HG02798 (cell line): ENCODE measurements around the gene CLASP1.
A peak's percentile ranks its signal among the peaks of the same experiment; 100 is the strongest.
"Not testable (repeated sequence)": the region's sequence is repeated elsewhere in the genome, so short reads cannot be mapped to it uniquely, and the experiment has no call there.

Experiments used
- ATAC-seq: cut with Tn5 transposase; IDR thresholded peaks from one replicate; pipeline ENCODE4 v1.9.1; 2021; ENCODE audit warnings: mild to moderate bottlenecking; ENCODE audit not compliant: unreplicated experiment, poor library complexity

Gene CLASP1

DNA sequence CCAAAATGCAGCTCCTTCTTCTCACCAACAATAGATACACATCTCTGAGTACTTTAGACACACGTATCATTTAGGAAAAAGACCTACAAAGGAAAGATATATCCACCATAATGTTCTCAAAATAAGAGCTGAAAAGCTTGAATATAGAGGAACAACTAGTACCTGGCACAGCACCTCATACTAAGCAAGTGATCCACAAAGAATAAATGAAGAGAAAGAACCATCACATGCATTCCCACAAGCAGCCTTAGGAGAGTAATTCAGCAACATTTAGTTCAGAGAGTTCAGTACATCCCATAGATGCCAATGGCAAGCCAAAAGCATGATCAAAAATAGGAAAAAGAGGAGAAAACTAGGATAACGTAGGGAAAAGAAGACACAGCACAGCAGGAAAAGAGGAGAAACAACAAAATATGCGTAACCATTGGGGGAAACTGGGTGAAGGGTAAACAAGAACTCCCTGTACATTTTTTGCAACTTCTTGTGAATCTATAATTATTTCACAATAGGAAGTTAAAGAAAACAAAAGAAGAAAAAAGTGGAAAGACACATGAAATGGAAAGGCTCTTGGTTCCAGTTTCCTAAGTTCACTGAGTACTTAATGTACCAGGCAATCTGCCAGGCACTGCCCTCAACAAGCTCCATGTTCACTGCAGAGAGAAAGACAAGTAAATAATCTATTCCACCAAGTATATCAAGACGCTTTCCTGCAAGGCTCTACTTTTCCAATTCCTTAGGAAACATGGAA, 22.3 kb downstream of the CLASP1 start:
- ATAC-seq: no peak

DNA sequence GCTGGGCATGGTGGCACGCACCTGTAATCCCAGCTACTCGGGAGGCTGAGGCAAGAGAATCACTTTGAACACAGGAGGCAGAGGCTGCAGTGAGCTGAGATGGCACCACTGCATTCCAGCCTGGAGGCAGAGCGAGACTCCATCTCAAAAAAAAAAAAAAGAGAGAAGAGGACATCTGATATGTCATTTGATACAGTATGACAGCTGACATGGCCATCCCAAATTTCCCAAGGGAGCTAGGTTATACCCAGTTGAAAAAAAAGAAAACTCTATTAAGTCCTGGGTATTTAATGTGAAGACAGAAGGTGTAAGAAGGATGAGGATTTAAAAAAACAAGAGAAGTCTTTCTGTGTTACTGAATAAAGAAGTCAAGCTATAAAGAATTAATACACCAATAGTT, 23.3 kb downstream of the CLASP1 start:
- no peak for ATAC-seq

- ATAC-seq: no peak
Measured at GRCh38 chr2:121617042-121617599, 32.1 kb downstream of the CLASP1 start.

DNA sequence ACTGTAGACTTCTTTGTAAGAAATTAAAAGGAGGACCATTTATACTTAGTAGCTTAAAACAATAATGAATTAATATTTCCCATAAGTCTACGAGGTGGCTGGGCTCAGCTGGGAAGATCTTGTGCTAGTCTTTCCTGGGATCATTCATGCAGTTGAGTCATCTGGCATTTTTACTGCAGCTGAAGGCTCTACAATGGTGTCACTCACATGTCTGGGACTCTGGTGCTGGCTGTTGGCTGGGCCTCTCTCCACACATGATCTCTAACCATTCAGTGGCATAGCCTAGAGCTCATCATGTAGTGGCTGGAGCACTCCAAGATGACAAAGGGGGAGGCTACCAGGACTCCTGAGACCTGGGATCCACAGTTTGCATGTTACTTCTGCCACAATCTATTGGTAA, 35.5 kb downstream of the CLASP1 start:
- ATAC-seq: no peak

DNA sequence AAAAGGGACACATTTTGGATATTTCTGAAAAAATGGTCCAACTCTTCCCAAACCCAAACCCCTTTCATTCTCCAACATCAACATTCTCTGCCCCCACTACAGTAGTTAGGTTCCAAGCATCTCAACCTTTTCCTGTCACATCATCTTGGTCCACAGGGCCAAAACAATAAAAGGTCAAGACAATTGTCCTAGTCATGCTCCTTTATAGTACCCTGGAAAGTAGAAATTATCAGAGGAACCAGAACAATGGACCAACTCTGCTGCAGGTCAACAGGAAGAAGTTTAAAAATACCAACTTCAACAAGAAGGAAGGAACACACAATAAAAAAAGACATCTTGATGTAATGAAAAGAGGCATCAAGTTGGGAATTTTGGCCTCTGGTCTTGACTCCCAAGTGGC, 36.1 kb downstream of the CLASP1 start:
- no peak for ATAC-seq

DNA sequence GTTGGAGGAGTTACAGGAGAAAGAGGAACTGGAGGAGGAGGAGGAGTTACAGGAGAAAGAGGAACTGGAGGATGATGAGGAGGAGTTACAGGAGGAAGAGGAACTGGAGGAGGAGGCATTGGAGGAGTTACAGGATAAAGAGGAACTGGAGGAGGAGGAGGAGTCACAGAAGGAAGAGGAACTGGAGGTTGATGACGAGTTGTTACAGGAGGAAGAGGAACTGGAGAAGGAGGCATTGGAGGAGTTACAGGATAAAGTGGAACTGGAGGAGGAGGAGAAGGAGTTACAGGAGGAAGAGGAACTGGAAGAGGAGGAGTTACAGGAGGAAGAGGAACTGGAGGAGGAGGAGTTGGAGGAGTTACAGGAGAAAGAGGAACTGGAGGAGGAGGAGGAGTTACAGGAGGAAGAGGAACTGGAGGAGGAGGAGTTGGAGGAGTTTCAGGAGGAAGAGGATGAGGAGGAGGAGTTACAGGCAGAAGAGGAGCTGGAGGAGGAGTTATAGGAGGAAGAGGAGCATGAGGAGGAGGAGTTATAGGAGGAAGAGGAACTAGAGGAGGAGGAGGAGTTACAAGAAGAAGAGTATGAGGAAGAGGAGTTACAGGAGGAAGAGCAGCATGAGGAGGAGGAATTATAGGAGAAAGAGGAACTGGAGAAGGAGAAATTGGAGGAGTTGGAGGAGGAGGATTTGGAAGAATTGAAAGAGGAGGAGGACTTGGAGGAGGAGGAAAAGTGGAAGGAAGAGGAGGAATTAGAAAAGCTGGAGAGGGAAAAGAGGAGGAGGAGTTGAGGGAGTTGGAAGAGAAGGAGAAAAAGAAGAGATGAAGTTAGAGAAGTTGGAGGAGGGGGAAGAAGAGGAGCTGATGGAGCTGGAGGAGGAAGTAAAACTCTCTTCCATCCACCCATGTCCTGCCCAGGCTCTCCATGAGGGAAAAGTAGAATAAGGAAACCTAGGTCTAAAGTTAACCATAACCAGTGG, 37.2 kb downstream of the CLASP1 start:
- no peak for ATAC-seq

DNA sequence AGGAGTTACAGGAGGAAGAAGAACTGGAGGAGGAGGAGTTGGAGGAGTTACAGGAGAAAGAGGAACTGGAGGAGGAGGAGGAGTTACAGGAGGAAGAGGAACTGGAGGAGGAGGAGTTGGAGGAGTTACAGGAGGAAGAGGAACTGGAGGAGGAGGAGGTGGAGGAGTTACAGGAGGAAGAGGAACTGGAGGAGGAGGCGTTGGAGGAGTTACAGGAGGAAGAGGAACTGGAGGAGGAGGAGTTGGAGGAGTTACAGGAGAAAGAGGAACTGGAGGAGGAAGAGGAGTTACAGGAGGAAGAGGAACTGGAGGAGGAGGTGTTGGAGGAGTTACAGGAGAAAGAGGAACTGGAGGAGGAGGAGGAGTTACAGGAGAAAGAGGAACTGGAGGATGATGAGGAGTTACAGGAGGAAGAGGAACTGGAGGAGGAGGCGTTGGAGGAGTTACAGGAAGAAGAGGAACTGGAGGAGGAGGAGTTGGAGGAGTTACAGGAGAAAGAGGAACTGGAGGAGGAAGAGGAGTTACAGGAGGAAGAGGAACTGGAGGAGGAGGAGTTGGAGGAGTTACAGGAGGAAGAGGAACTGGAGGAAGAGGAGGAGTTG, 38.1 kb downstream of the CLASP1 start:
- not testable (repeated sequence) for ATAC-seq

DNA sequence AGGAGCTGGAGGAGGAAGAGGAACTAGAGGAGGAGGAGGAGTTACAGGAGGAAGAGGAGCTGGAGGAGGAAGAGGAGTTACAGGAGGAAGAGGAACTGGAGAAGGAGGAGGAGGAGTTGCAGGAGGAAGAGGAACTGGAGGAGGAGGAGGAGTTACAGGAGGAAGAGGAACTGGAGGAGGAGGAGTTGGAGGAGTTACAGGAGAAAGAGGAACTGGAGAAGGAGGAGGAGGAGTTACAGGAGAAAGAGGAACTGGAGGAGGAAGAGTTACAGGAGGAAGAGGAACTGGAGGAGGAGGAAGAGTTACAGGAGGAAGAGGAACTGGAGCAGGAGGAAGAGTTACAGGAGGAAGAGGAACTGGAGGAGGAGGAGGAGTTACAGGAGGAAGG, 38.8 kb downstream of the CLASP1 start:
- ATAC-seq: not testable (repeated sequence)

GRCh38 chr2:121608967-121609366, 40.3 kb downstream of the CLASP1 start:
- ATAC-seq: no peak

DNA sequence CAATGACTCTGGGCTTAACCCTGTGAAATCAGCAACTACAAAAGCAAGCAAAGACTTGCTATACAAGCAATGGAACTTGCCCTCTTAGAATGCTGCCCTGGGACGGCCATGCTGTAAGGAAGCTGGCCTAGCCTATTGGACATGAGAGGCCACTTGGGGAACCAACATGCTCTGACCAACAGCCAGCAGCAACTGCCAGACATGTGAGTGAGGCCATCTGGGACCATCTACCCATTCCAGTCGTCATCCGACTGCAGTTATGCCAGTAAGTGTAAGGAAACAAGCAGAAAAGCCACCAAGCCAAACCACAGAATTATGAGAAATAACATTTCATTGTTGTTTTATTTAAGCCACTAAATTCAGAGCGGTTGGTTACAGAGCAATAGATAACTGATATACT, 40.9 kb downstream of the CLASP1 start:
- no peak for ATAC-seq

GRCh38 chr2:121605820-121606733, 43.2 kb downstream of the CLASP1 start:
- no peak for ATAC-seq

DNA sequence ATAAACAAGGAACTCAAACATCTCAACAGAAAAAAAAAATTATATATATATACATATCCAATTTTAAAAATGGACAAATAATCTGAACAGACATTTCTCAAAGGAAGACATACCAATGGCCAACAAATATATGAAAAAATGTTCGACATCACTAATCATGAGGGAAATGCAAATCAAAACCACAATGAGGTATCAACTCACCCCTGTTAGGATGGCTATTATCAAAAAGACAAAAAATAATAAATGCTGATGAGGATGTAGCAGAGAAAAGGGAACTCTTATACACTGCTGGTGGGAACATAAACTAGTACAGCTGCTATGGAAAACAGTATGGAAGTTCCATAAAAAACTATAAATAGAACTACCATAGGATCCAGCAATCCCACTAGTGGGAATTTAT, 46.1 kb downstream of the CLASP1 start:
- ATAC-seq: no peak

- ATAC-seq: peak; percentile 60
Measured at GRCh38 chr2:121599963-121600651, 49.2 kb downstream of the CLASP1 start.

DNA sequence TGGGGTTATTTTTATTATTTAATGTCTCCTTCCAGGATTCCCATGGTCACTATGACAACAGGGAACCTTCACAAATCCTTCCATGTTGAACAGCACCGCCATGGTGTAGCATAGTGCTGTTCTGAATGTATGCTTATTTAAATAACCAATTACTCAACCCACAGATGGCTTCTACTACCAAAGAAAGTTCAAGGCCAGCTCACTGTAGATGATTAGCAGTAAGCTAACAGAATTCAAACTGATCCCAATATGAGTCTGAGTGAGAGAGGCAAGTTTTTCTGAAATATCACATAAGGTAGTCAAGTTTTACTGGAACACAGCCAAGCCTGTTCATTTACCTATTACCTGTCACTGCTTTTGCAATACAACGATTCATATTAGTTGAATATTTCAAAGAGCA, 51.2 kb downstream of the CLASP1 start:
- peak; percentile 29 for ATAC-seq

GRCh38 chr2:121596221-121597080, 52.8 kb downstream of the CLASP1 start:
- peak; percentile 59 for ATAC-seq

DNA sequence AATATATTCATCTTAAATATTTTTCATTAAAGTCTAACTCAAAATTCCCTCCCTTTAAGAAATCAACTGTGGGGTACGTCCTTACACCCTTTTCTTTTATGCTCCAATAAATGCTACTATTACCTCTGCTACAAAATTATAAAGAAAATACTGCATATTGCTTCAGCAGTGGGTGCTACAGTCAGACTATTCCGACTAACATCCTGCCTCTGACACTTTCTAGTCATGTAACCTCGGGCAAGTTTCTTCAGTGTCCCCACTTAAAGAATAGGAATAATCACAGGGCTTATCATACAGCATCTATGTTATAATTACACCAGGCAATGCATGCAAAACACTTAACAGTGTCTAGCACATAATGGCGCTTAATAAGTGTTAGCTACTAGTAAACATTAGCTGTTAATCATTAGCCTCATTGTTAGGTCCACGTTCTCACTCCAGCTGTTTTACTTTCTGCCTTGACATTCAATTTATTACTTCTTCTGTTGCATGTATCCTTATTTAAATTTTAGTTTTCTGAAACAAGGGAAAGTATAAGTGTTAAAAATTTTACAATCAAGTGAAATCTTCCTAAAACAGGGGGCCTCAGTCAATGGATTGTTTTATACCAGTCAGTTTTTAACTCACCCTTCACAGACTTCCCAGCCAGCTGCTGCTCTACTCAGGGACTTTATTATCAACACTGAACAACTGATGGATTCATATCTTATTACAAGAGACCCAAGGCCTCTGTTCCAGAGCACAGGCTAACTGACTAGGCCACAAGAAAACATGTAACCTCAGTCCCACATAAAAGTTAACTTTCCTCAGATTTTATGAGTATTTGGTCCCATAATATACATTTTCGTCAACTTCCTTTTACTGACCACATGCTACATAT, 54.0 kb downstream of the CLASP1 start:
- no peak for ATAC-seq

DNA sequence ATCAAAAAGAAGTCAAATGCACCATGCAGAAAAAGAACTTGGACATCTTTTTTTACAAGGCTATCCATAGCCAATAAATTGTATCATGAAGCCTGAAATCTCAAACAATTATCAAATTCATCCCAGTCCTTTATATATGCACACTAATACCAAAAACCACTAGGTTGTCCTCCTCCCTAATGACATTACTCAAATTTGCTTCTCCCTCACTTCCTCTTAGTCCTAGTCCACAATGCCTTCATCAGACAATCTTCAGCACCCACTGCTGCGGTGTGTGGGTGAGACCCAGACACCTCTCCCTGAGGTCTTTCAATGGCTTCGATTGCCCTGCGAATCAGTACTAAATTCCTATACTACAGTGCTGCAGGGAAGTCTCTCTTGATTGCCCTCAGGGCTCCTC, 58.1 kb downstream of the CLASP1 start:
- ATAC-seq: no peak
